Adrenal gland (tissue), 5 donors: ENCODE data around the gene OTOF.

Experiments used
- CTCF ChIP-seq, 6 experiments: fragments of 450-650 bp in 4 of 6; fragments of 200-600 bp in 2 of 6; sonication (generic) in 1 of 6; IDR thresholded peaks; 1 replicate in 5 of 6; 2 replicates in 1 of 6; pipeline versions ENCODE4 v1.5.1 to v1.8.0; 2016 to 2021; ENCODE audit warnings: antibody characterized with exemption in 6 of 6, mild to moderate bottlenecking in 2 of 6, moderate library complexity in 1 of 6
- POLR2A ChIP-seq, 2 donors: fragments of 450-650 bp; IDR thresholded peaks; one replicate each; pipeline ENCODE4 v1.6.1; 2017; ENCODE audit warnings: antibody characterized with exemption in 2 of 2, mild to moderate bottlenecking in 2 of 2, moderate library complexity in 1 of 2
- donor health status: DM: no; HTN: no; CAD: no.

- no peak for TF ChIP-seq CTCF (IDR thresholded peaks at IDR 0.05)
- no peak for TF ChIP-seq POLR2A (IDR thresholded peaks at IDR 0.05)
Measured at GRCh38 chr2:26448651-26449050, 29.3 kb downstream of the OTOF start.
